ENCODE data around the gene PLEKHM3. TPM values are rescaled to one million over a fixed set of nuclear protein-coding genes. Genes with fewer than 3 reads are reported as not detected.

Gene PLEKHM3
- total RNA-seq, 1 experiment from 2014 or later: 8.4 TPM

DNA sequence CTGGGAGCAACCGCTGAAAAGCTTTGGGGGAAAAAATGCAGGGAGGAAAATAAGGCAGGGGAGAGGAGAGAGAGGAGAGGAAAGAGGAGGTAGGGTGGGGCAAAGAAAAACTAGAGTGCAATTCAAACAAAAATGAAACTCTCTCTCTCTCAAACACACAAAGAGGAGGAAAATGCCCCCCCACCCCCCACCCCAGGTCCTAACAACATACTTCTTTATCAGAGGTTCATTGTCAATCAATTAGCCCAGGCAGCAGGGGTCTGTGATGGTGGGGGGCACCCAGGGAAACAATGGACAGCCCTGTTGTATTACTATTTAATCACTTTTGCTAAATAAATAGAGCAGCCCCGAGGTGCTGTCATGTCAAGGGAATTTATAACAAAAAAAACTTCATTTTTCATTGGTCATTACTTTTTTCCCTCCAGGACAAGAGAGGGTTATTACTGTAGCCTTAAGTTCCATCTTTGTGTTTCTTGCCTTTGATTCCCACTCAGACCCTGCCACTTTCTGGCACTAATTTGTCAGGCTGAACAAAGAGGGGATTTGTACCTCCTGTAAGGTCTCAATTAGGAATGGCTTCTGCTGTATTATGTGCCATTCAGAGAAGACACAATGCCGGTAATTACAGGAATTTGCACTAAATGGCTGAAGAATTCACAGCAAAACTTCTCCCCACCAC lies 55.0 kb downstream of the PLEKHM3 start:
- H3K4me1 ChIP-seq (replicated peaks; ENCODE audit: insufficient read depth): peaks cover 13% of the 10 kb centered on the region
- no peaks in the 10 kb centered on the region for H3K79me2 ChIP-seq (ENCODE audit: low read depth)
- POLR2A ChIA-PET (ENCODE audit: unreplicated experiment): no interaction called here
- no peaks in the 10 kb centered on the region for H4K20me1 ChIP-seq (ENCODE audit: insufficient read depth)
- H3K27me3 ChIP-seq (ENCODE audit: insufficient read depth, low read depth): no peaks in the 10 kb centered on the region
- H3K4me2 ChIP-seq: no peak overlapping the region
- H3K36me3 ChIP-seq (ENCODE audit: low read depth): no peaks in the 10 kb centered on the region
- CTCF ChIA-PET: no interaction called here
- no peak overlapping the region for H2AFZ ChIP-seq
- no peak overlapping the region for H3K4me3 ChIP-seq
- no peak for DNase-seq
- no peaks in the 10 kb centered on the region for H3K9me3 ChIP-seq (ENCODE audit: insufficient read depth, low read depth)
- no TSS peak for BruUV-seq (replicated peaks)
- no peak for TF ChIP-seq EZH2 (IDR thresholded peaks at IDR 0.05; ENCODE audit: low read depth)
- TF ChIP-seq, protein P1, sequence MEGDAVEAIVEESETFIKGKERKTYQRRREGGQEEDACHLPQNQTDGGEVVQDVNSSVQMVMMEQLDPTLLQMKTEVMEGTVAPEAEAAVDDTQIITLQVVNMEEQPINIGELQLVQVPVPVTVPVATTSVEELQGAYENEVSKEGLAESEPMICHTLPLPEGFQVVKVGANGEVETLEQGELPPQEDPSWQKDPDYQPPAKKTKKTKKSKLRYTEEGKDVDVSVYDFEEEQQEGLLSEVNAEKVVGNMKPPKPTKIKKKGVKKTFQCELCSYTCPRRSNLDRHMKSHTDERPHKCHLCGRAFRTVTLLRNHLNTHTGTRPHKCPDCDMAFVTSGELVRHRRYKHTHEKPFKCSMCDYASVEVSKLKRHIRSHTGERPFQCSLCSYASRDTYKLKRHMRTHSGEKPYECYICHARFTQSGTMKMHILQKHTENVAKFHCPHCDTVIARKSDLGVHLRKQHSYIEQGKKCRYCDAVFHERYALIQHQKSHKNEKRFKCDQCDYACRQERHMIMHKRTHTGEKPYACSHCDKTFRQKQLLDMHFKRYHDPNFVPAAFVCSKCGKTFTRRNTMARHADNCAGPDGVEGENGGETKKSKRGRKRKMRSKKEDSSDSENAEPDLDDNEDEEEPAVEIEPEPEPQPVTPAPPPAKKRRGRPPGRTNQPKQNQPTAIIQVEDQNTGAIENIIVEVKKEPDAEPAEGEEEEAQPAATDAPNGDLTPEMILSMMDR (conservative IDR thresholded peaks at IDR 0.05): no peak
- peaks cover 15% of the 10 kb centered on the region; the same call in 1 of the 2 replicates for H3F3A ChIP-seq (ENCODE audit: insufficient read depth, low read depth)
- intact Hi-C loops (cut with micrococcal nuclease; ENCODE audit: unreplicated experiment): loop anchor here (5.0 kb wide), 1 partner anchor 203 kb away; the partner anchor contains the start of gene FZD5
- no peaks in the 10 kb centered on the region for H3K9me2 ChIP-seq (ENCODE audit: insufficient read depth)
- H3K27ac ChIP-seq: no peak overlapping the region

DNA sequence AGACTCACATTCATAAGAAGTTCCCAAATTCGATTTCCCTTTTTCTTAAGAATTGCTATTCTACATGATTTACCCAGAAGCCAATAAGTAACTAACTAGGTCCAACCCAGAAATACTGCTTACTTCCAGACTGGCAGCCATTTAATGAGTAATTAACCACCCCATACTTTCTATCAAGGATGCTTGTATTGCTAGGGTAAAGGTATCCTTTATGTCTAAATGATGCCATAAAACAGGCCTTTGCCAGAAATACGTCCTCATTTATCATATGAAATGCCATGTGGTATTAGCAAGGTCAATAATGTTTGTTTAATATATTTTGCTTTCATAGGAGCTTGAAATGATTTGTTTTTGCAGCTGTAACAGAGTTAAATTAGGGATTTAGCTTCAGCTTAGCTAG lies 56.1 kb downstream of the PLEKHM3 start:
- H3K9me2 ChIP-seq (ENCODE audit: insufficient read depth): no peaks in the 10 kb centered on the region
- peaks cover 5% of the 10 kb centered on the region; the same call in 1 of the 2 replicates for H3F3A ChIP-seq (ENCODE audit: insufficient read depth, low read depth)
- no peak for TF ChIP-seq EZH2 (IDR thresholded peaks at IDR 0.05; ENCODE audit: low read depth)
- TF ChIP-seq, protein P1 (conservative IDR thresholded peaks at IDR 0.05): no peak
- H3K9me3 ChIP-seq (ENCODE audit: insufficient read depth, low read depth): no peaks in the 10 kb centered on the region
- H3K36me3 ChIP-seq (ENCODE audit: low read depth): no peaks in the 10 kb centered on the region
- ChIA-PET POLR2A (ENCODE audit: unreplicated experiment) (no interaction called here), CTCF (no interaction called here)
- H3K4me3 ChIP-seq: no peak overlapping the region
- H3K4me2 ChIP-seq: no peak overlapping the region
- no peaks in the 10 kb centered on the region for H3K79me2 ChIP-seq (ENCODE audit: low read depth)
- H2AFZ ChIP-seq: no peak overlapping the region
- no peaks in the 10 kb centered on the region for H3K27me3 ChIP-seq (ENCODE audit: insufficient read depth, low read depth)
- peaks cover 7% of the 10 kb centered on the region for H3K4me1 ChIP-seq (replicated peaks; ENCODE audit: insufficient read depth)
- H4K20me1 ChIP-seq (ENCODE audit: insufficient read depth): no peaks in the 10 kb centered on the region
- DNase-seq: no peak
- intact Hi-C loops (cut with micrococcal nuclease; ENCODE audit: unreplicated experiment): no loop called here
- no TSS peak for BruUV-seq (replicated peaks)
- H3K27ac ChIP-seq: no peak overlapping the region

DNA sequence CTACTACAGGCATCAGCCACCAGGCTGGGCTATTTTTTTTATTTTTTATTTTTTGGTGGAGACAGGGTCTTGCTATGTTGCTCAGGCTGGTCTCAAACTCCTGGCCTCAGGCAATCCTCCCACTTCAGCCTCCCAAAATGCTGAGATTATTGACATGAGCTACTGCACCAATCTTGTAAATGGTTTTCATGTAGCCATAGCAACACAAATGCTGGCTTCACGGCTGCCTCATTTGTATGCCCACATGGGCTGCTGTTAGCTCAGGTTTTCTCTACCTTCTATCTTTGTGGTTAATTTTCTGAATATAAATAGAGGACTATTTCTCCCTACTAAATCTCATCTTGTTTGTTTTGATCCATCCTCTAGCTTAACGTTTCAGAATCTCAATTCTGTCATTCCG lies 58.2 kb downstream of the PLEKHM3 start:
- intact Hi-C loops (cut with micrococcal nuclease; ENCODE audit: unreplicated experiment): no loop called here
- Histone ChIP-seq H4K20me1 (ENCODE audit: insufficient read depth) (no peaks in the 10 kb centered on the region), H3K4me3 (no peak overlapping the region), H3K4me1 (replicated peaks; ENCODE audit: insufficient read depth) (no peaks in the 10 kb centered on the region), H3K27me3 (ENCODE audit: insufficient read depth, low read depth) (no peaks in the 10 kb centered on the region), H3K9me2 (ENCODE audit: insufficient read depth) (no peaks in the 10 kb centered on the region), H3K36me3 (ENCODE audit: low read depth) (no peaks in the 10 kb centered on the region), H2AFZ (no peak overlapping the region), H3K27ac (no peak overlapping the region), H3K4me2 (no peak overlapping the region), H3K9me3 (ENCODE audit: insufficient read depth, low read depth) (no peaks in the 10 kb centered on the region), H3K79me2 (ENCODE audit: low read depth) (no peaks in the 10 kb centered on the region), H3F3A (ENCODE audit: insufficient read depth, low read depth) (no peaks in the 10 kb centered on the region)
- POLR2A ChIA-PET (ENCODE audit: unreplicated experiment): interaction anchor here (0.6 kb wide), 1 partner anchor 284 kb away, joined by 4 read pairs; no protein-coding TSS in a partner anchor
- TF ChIP-seq, protein P1 (conservative IDR thresholded peaks at IDR 0.05): no peak
- TF ChIP-seq EZH2 (IDR thresholded peaks at IDR 0.05; ENCODE audit: low read depth): no peak
- BruUV-seq (replicated peaks): no TSS peak
- no peak for DNase-seq
- CTCF ChIA-PET: no interaction called here
